ENCODE measurements around the gene UNC5A.

UNC5A gene

GRCh38 chr5:176776916-176777315 is 33.4 kb upstream of the UNC5A start:
- no peaks in the 10 kb centered on the region for H3K36me3 ChIP-seq (ENCODE audit: insufficient read depth, low read length)
- H3K9ac ChIP-seq (ENCODE audit: low read depth, low read length) = no peak overlapping the region
- H3K4me1 ChIP-seq (ENCODE audit: insufficient read depth, low read length) = no peaks in the 10 kb centered on the region
- DNase-seq (no peak), ATAC-seq (ENCODE audit: insufficient read depth, low read depth) (no peak)
- no peak overlapping the region for H3K4me2 ChIP-seq (ENCODE audit: insufficient read depth, low read length)
- H3K9me3 ChIP-seq (ENCODE audit: insufficient read depth, low read length, severe bottlenecking) = no peaks in the 10 kb centered on the region
- H3K27me3 ChIP-seq (ENCODE audit: insufficient read depth, low read length, poor library complexity) = peaks cover 17% of the 10 kb centered on the region
- no peak for TF ChIP-seq CTCF (IDR thresholded peaks at IDR 0.05; ENCODE audit: borderline replicate concordance, extremely low read depth, low read length, poor library complexity, severe bottlenecking)
- no peak for TF ChIP-seq EZH2 (IDR thresholded peaks at IDR 0.05; ENCODE audit: borderline replicate concordance, low read depth, low read length, severe bottlenecking)
- H4K20me1 ChIP-seq (ENCODE audit: insufficient read depth, low read length) = no peaks in the 10 kb centered on the region; the same call in none of the 2 replicates
- no peak overlapping the region for H3K4me3 ChIP-seq (ENCODE audit: low read depth in 1 of 2, low read length in 2 of 2)
- H3K27ac ChIP-seq (ENCODE audit: low read length) = no peak overlapping the region
- H2AFZ ChIP-seq (ENCODE audit: low read depth, low read length) = no peak overlapping the region
- H3K79me2 ChIP-seq (ENCODE audit: insufficient read depth, low read length) = no peaks in the 10 kb centered on the region

DNA sequence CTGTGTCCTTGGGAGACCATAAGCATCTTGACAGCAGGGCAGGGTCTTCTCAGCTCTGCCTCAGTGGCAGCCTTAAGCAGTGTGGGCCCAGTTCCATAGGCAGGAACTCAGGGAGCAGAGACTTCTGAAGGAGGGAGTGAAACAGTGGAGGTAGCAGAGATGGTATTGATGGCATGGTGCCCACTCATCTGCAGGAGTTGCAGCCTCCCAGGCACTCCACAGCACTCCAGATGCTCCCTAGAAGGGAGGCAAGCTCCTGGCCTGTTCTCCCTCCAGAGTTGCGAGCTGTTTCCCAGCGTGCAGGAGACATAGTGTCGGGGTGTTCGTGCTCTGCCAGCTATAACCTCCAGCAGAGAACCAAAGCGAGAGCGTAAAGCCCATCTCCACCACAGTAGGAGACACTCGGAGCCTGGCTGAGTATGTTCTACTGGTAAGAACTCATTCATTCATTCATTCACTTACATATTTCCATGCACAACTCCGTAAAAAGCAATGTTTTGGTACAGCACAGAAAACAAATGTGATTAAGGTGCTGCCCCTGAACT is 31.4 kb upstream of the UNC5A start:
- H2AFZ ChIP-seq (ENCODE audit: low read depth, low read length) = no peak overlapping the region
- no peaks in the 10 kb centered on the region; the same call in 1 of the 2 replicates for H4K20me1 ChIP-seq (ENCODE audit: insufficient read depth, low read length)
- peaks cover 18% of the 10 kb centered on the region for H3K27me3 ChIP-seq (ENCODE audit: insufficient read depth, low read length, poor library complexity)
- no peaks in the 10 kb centered on the region for H3K9me3 ChIP-seq (ENCODE audit: insufficient read depth, low read length, severe bottlenecking)
- no peak overlapping the region for H3K27ac ChIP-seq (ENCODE audit: low read length)
- no peaks in the 10 kb centered on the region for H3K79me2 ChIP-seq (ENCODE audit: insufficient read depth, low read length)
- ATAC-seq (ENCODE audit: insufficient read depth, low read depth) (no peak), DNase-seq (no peak)
- no peak overlapping the region for H3K4me2 ChIP-seq (ENCODE audit: insufficient read depth, low read length)
- H3K4me1 ChIP-seq (ENCODE audit: insufficient read depth, low read length) = no peaks in the 10 kb centered on the region
- no peaks in the 10 kb centered on the region for H3K36me3 ChIP-seq (ENCODE audit: insufficient read depth, low read length)
- TF ChIP-seq EZH2 (IDR thresholded peaks at IDR 0.05; ENCODE audit: borderline replicate concordance, low read depth, low read length, severe bottlenecking) (no peak), CTCF (IDR thresholded peaks at IDR 0.05; ENCODE audit: borderline replicate concordance, extremely low read depth, low read length, poor library complexity, severe bottlenecking) (no peak)
- no peak overlapping the region for H3K4me3 ChIP-seq (ENCODE audit: low read depth in 1 of 2, low read length in 2 of 2)
- H3K9ac ChIP-seq (ENCODE audit: low read depth, low read length) = no peak overlapping the region

DNA sequence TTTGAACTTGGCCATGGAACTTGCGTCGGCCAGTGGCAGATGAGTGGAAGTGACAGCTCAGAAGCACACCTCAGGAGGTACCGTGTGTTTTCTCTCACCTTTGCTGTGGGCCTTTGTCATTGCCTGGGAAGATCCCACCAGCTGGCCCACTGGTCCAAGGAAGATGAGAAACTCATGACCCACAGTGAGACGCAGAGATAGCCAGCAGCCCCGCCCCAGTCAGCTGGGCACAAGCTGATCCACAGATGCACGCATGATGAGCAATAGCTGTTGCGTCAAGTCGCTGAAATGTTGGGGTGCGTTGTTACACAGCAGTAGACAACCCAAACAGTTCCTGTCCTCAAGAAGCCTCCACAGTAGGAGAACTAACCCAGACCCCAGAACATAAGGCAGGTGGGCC is 30.8 kb upstream of the UNC5A start:
- H3K4me2 ChIP-seq (ENCODE audit: insufficient read depth, low read length) = no peak overlapping the region
- no peak for DNase-seq
- H3K27ac ChIP-seq (ENCODE audit: low read length) = no peak overlapping the region
- H3K9ac ChIP-seq (ENCODE audit: low read depth, low read length) = no peak overlapping the region
- H3K4me1 ChIP-seq (ENCODE audit: insufficient read depth, low read length) = no peaks in the 10 kb centered on the region
- no peaks in the 10 kb centered on the region; the same call in 1 of the 2 replicates for H4K20me1 ChIP-seq (ENCODE audit: insufficient read depth, low read length)
- no peak for ATAC-seq (ENCODE audit: insufficient read depth, low read depth)
- no peaks in the 10 kb centered on the region for H3K9me3 ChIP-seq (ENCODE audit: insufficient read depth, low read length, severe bottlenecking)
- H3K4me3 ChIP-seq (ENCODE audit: low read depth in 1 of 2, low read length in 2 of 2) = no peak overlapping the region
- no peak overlapping the region for H2AFZ ChIP-seq (ENCODE audit: low read depth, low read length)
- no peaks in the 10 kb centered on the region for H3K79me2 ChIP-seq (ENCODE audit: insufficient read depth, low read length)
- TF ChIP-seq CTCF (IDR thresholded peaks at IDR 0.05; ENCODE audit: borderline replicate concordance, extremely low read depth, low read length, poor library complexity, severe bottlenecking) (no peak), EZH2 (IDR thresholded peaks at IDR 0.05; ENCODE audit: borderline replicate concordance, low read depth, low read length, severe bottlenecking) (no peak)
- H3K27me3 ChIP-seq (ENCODE audit: insufficient read depth, low read length, poor library complexity) = peaks cover 18% of the 10 kb centered on the region
- no peaks in the 10 kb centered on the region for H3K36me3 ChIP-seq (ENCODE audit: insufficient read depth, low read length)
